ENCODE measurements around the gene SLC5A11. TPM values are rescaled to one million over a fixed set of nuclear protein-coding genes. Genes with fewer than 3 reads are reported as not detected.

Gene SLC5A11
- polyA plus RNA-seq, 2 of the 4 experiments (the other 2 are of a cell fraction), result 0.40 to 0.43 TPM

GRCh38 chr16:24906199-24906808 is 60.5 kb downstream of the SLC5A11 start:
- H3K4me2 ChIP-seq, result peak overlapping the region; percentile 27; the same call in 1 of the 3 replicates
- FAIRE-seq (no peak), ATAC-seq (peak in 1 of 2 experiments; percentile 76; a peak in 3 of 6 replicates), DNase-seq (ENCODE audit: low read depth in 1 of 2, low spot score in 1 of 2) (peak in 1 of 2 experiments; percentile 35)
- no peak overlapping the region for H3K27ac ChIP-seq
- H3K9me3 ChIP-seq, result no peaks in the 10 kb centered on the region
- 58% methylated on average over 14 of the region's 14 CpGs for WGBS (ENCODE audit: missing lambda C conversion rate)
- H3K4me1 ChIP-seq, result no peaks in the 10 kb centered on the region
- H3K4me3 ChIP-seq, result no peak overlapping the region
- ChIA-PET CTCF (interaction anchor here (0.6 to 2.9 kb wide), 21 partner anchors 9 to 208 kb away, joined by 3 to 18 read pairs (median 4); partner anchors contain the start of gene ARHGAP17), POLR2A (interaction anchor here (0.6 kb wide), 1 partner anchor 1751 kb away, joined by 3 read pairs; no protein-coding TSS in a partner anchor)
- TF ChIP-seq MAX (IDR thresholded peaks at IDR 0.05) (no peak), HOXB5 (CRISPR knock-in tag; IDR thresholded peaks at IDR 0.05) (no peak), HOXB13 (CRISPR knock-in tag; IDR thresholded peaks at IDR 0.05; ENCODE audit: low read depth) (no peak), SMC3 (IDR thresholded peaks at IDR 0.05) (peak; percentile 31; the same call in 2 of the 3 replicates), SREBF2 (IDR thresholded peaks at IDR 0.05) (no peak), CTCF (IDR thresholded peaks at IDR 0.05) (peak; percentile 37; the same call in 2 of the 3 replicates), RAD21 (conservative IDR thresholded peaks at IDR 0.05 in 1 of 2, IDR thresholded peaks at IDR 0.05 in 1 of 2) (peak; percentile 30 to 51; a peak in 3 of 5 replicates), BCL3 (IDR thresholded peaks at IDR 0.05) (no peak), RARB (CRISPR knock-in tag; IDR thresholded peaks at IDR 0.05) (no peak), HOXA7 (CRISPR knock-in tag; IDR thresholded peaks at IDR 0.05) (no peak), EHF (CRISPR knock-in tag; IDR thresholded peaks at IDR 0.05) (no peak)

- TF ChIP-seq SMC3 (IDR thresholded peaks at IDR 0.05), result no peak
- no peak for TF ChIP-seq HDAC2 (IDR thresholded peaks at IDR 0.05)
- no peak for TF ChIP-seq ELK1 (IDR thresholded peaks at IDR 0.05; ENCODE audit: low read depth, low read length)
- no peak for TF ChIP-seq ESRRA (IDR thresholded peaks at IDR 0.05; ENCODE audit: borderline replicate concordance, low read length)
- Histone ChIP-seq H3K4me3 (no peak overlapping the region), H3K4me2 (no peak overlapping the region), H3K27ac (no peak overlapping the region), H3K4me1 (no peaks in the 10 kb centered on the region), H3K9me3 (no peaks in the 10 kb centered on the region)
- 89% methylated on average over 9 of the region's 10 CpGs for WGBS (ENCODE audit: missing lambda C conversion rate)
- FAIRE-seq (no peak), DNase-seq (ENCODE audit: low read depth in 1 of 2, low spot score in 1 of 2) (no peak), ATAC-seq (no peak)
- ChIA-PET POLR2A (interaction anchor here (0.6 kb wide), 1 partner anchor 1751 kb away, joined by 3 read pairs; no protein-coding TSS in a partner anchor), CTCF (interaction anchor here (0.7 to 2.9 kb wide), 18 partner anchors 8 to 133 kb away, joined by 3 to 18 read pairs (median 4); partner anchors contain the start of gene ARHGAP17)
Measured at GRCh38 chr16:24906901-24907300, 61.1 kb downstream of the SLC5A11 start.

- FAIRE-seq (no peak), ATAC-seq (no peak), DNase-seq (ENCODE audit: low read depth in 1 of 2, low spot score in 1 of 2) (no peak)
- CTCF ChIA-PET, result interaction anchor here (0.6 kb wide), 2 partner anchors 24 to 50 kb away, joined by 3 to 4 read pairs; no protein-coding TSS in a partner anchor
- no peak overlapping the region for H3K27ac ChIP-seq
- TF ChIP-seq HEYL (CRISPR knock-in tag; IDR thresholded peaks at IDR 0.05), result no peak
- TF ChIP-seq KDM1A (IDR thresholded peaks at IDR 0.05; ENCODE audit: low read depth), result no peak
- no peak for TF ChIP-seq MAX (IDR thresholded peaks at IDR 0.05)
- TF ChIP-seq HOXB13 (CRISPR knock-in tag; IDR thresholded peaks at IDR 0.05; ENCODE audit: low read depth), result no peak
- no peak for TF ChIP-seq USF2 (IDR thresholded peaks at IDR 0.05)
- TF ChIP-seq BHLHE40 (IDR thresholded peaks at IDR 0.05; ENCODE audit: low read depth, low read length), result no peak
- no peak for TF ChIP-seq HDAC2 (IDR thresholded peaks at IDR 0.05)
- TF ChIP-seq CTCF (IDR thresholded peaks at IDR 0.05), result no peak
- TF ChIP-seq POLR2A (IDR thresholded peaks at IDR 0.05; ENCODE audit: low read length), result no peak
- no peak for TF ChIP-seq NR3C1 (IDR thresholded peaks at IDR 0.05)
- no peak for TF ChIP-seq HOXB5 (CRISPR knock-in tag; IDR thresholded peaks at IDR 0.05)
- no peak for TF ChIP-seq JUNB (IDR thresholded peaks at IDR 0.05)
- no peak for TF ChIP-seq PHF8 (IDR thresholded peaks at IDR 0.05; ENCODE audit: borderline replicate concordance, low read depth)
- no peak for TF ChIP-seq POLR2AphosphoS2 (conservative IDR thresholded peaks at IDR 0.05; ENCODE audit: low read length)
- no peak for TF ChIP-seq TFCP2L1 (CRISPR knock-in tag; IDR thresholded peaks at IDR 0.05)
- TF ChIP-seq SMC3 (IDR thresholded peaks at IDR 0.05), result no peak
- no peak for TF ChIP-seq FOSL2 (IDR thresholded peaks at IDR 0.05)
- no peak for TF ChIP-seq FOSL2 (CRISPR knock-in tag; IDR thresholded peaks at IDR 0.05)
- WGBS (ENCODE audit: missing lambda C conversion rate), result 86% methylated on average over 10 of the region's 10 CpGs
- H3K4me2 ChIP-seq, result no peak overlapping the region
- no peaks in the 10 kb centered on the region for H3K4me1 ChIP-seq
- POLR2A ChIA-PET, result no interaction called here
- H3K9me3 ChIP-seq, result no peaks in the 10 kb centered on the region
- H3K4me3 ChIP-seq, result no peak overlapping the region
Measured at GRCh38 chr16:24908716-24909115, 63.0 kb downstream of the SLC5A11 start.

All from A549 (cell line).